Stimulated activated naive CD8-positive, alpha-beta T cell treated with anti-CD3 and anti-CD28 coated beads, Interleukin-15, Interleukin-2, amounts not matched to agents 100 ng/mL and 50 ng/mL, for 24 hours (primary cell): ENCODE results near the gene C7orf25.

Source experiments
- H3K27ac Mint-ChIP-seq: one replicate; pipeline ENCODE4 v1.8.0; 2021; ENCODE audit warnings: mild to moderate bottlenecking, mixed read lengths
- H3K27me3 Mint-ChIP-seq: one replicate; pipeline ENCODE4 v1.8.0; 2021; ENCODE audit warnings: mixed read lengths
- H3K36me3 Mint-ChIP-seq: one replicate; pipeline ENCODE4 v1.8.0; 2021; ENCODE audit warnings: low read depth, mixed read lengths
- H3K4me1 Mint-ChIP-seq: one replicate; pipeline ENCODE4 v1.8.0; 2021; ENCODE audit warnings: low read depth, mixed read lengths
- H3K4me3 Mint-ChIP-seq: one replicate; pipeline ENCODE4 v1.8.0; 2021; ENCODE audit warnings: mild to moderate bottlenecking, mixed read lengths
- H3K9me3 Mint-ChIP-seq: one replicate; pipeline ENCODE4 v1.8.0; 2021; ENCODE audit warnings: mixed read lengths

The C7orf25 gene

DNA sequence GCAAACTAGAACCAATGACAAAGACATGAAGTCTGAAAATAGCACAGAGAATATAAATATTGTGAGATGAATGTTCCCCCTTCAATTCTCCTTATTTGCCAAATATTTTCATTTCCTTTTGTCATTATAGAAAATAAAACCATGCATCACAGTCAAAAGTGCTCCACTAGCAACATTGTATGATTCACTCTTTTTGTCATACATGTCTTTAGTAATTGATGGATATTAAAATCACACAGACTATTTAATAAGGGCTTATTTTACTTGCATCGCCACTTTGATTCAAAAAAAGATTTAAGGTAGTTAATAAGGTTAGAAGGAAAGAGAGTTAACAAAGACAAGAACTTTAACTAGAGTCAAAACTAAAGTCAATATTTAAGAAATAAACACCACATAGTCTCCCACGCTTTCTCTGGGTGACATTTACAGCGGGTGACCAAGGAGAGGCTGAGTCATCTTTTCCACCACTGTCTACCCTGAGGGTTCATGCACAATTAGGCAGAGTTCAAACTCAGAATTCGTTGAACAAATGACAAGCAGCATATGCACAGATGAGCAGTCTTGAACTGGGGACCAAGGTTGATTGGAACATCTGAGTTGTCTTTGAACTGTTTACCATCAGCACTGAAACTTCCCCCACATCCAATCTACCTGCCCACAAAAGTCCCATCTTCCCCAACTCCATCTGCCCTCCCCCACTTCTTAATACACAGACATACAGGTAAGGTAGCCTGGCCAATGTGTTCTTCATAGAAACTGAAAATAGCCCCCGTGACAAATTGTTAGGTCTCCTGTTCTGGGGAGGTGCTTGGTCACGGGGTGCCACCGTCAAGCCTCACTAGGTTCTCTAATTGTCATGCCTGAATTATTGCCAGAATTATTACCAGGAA is 42.5 kb downstream of the C7orf25 start:
- Mint-ChIP-seq H3K36me3 (peaks cover 3% of the 10 kb centered on the region), H3K27ac (peak overlapping the region; percentile 90), H3K9me3 (peaks cover 5% of the 10 kb centered on the region), H3K27me3 (peaks cover 30% of the 10 kb centered on the region), H3K4me1 (peaks cover 24% of the 10 kb centered on the region), H3K4me3 (peak overlapping the region; percentile 70)

DNA sequence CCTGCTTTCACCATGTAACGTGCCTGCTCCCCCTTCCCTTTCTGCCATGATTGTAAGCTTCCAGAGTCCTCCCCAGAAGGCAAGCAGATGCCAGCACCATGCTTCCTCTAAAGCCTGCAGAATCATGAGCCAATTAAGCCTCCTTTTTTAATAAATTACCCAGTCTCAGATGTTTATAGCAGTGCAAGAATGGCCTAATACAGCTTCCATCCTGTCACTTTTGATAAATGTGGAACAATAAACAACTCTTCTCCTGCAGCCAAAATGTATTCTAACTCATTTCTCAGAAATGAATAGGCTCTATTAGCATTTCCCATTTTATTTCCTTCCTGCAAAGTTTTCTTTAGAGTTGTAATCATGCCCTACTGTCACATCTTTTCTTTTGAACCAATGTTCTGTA is 43.4 kb downstream of the C7orf25 start:
- peak overlapping the region; percentile 90 for H3K27ac Mint-ChIP-seq
- peaks cover 9% of the 10 kb centered on the region for H3K9me3 Mint-ChIP-seq
- peak overlapping the region; percentile 70 for H3K4me3 Mint-ChIP-seq
- peaks cover 38% of the 10 kb centered on the region for H3K27me3 Mint-ChIP-seq
- H3K4me1 Mint-ChIP-seq = peaks cover 24% of the 10 kb centered on the region
- H3K36me3 Mint-ChIP-seq = peaks cover 9% of the 10 kb centered on the region
